Smooth muscle cell of bladder (primary cell): ENCODE results near the gene DERL3. TPM values are rescaled to one million over a fixed set of nuclear protein-coding genes. Genes with fewer than 3 reads are reported as not detected.

ENCODE experiments used
- total RNA-seq: library from RNA; depleted of rRNA; stranded (reverse); fragments of >200 nt; gene quantifications from 2 replicates; pipeline ENCODE4 v1.2.3, GENCODE V29; 2014

Gene DERL3
- total RNA-seq: 0.14 and 0.37 TPM in 2 replicates

GRCh38 chr22:23838681-23839468 lies at the start of gene DERL3:
TSS of gene DERL3 (minus strand) at chr22:23839006. CDS start at chr22:23838987, 19 bp downstream.

GRCh38 chr22:23857606-23858483 lies 19.0 kb upstream of the DERL3 start, which contains the start of gene SLC2A11:
TSS of gene SLC2A11 (plus strand) at chr22:23857875. CDS start at chr22:23858000, 125 bp downstream.

GRCh38 chr22:23786752-23787599 lies 51.8 kb downstream of the DERL3 start, which contains the start of gene SMARCB1:
TSS of gene SMARCB1 (plus strand) at chr22:23786966. CDS start at chr22:23787170, 204 bp downstream.

Other genes starting within 250 kb of the DERL3 start
- 0.37 TPM in 1 of 2 replicates, not detected in the other for gene DRICH1, start 206.7 kb downstream of the DERL3 start, total RNA-seq
- gene RGL4, start 148.0 kb downstream of the DERL3 start, total RNA-seq: not detected in 2 replicates
- gene ZNF70, start 87.9 kb downstream of the DERL3 start, total RNA-seq: 2.6 and 3.4 TPM in 2 replicates
- gene VPREB3, start 84.6 kb downstream of the DERL3 start, total RNA-seq: not detected in 2 replicates
- 3.0 and 4.3 TPM in 2 replicates for gene C22orf15, start 76.0 kb downstream of the DERL3 start, total RNA-seq
- 2.8 and 6.0 TPM in 2 replicates for gene CHCHD10, start 71.0 kb downstream of the DERL3 start, total RNA-seq
- 9.2 and 19.8 TPM in 2 replicates for gene MMP11, start 66.2 kb downstream of the DERL3 start, total RNA-seq
- gene SMARCB1, start 52.0 kb downstream of the DERL3 start, total RNA-seq: 17.4 and 23.4 TPM in 2 replicates
- gene SLC2A11, start 18.9 kb upstream of the DERL3 start, total RNA-seq: 11.9 and 13.1 TPM in 2 replicates
- 460 and 480 TPM in 2 replicates for gene MIF, start 55.4 kb upstream of the DERL3 start, total RNA-seq
- gene GSTT2B, start 122.2 kb upstream of the DERL3 start, total RNA-seq: 7.0 and 7.2 TPM in 2 replicates
- 0.85 and 0.92 TPM in 2 replicates for gene DDTL, start 127.9 kb upstream of the DERL3 start, total RNA-seq
- 88.7 and 111 TPM in 2 replicates for gene DDT, start 135.4 kb upstream of the DERL3 start, total RNA-seq
- gene GSTT2, start 141.1 kb upstream of the DERL3 start, total RNA-seq: 0.09 and 0.14 TPM in 2 replicates
- not detected in 2 replicates for gene GSTT4, start 166.4 kb upstream of the DERL3 start, total RNA-seq
- gene CABIN1, start 172.3 kb upstream of the DERL3 start, total RNA-seq: 25.6 and 38.6 TPM in 2 replicates